Erythroblast (primary cell): ENCODE results near the gene SPATS2L.

Experiments
- GATA1 ChIP-seq: IDR thresholded peaks from 2 replicates; pipeline ENCODE4 v1.6.1; 2011; ENCODE audit warnings: low read depth, mild to moderate bottlenecking, control low read depth, low read length, moderate library complexity
- POLR2A ChIP-seq: IDR thresholded peaks from 2 replicates; pipeline ENCODE4 v1.6.1; 2011; ENCODE audit warnings: mild to moderate bottlenecking, low read length

- TF ChIP-seq POLR2A (no peak), GATA1 (no peak)
Measured at GRCh38 chr2:200352636-200353035, 46.1 kb downstream of the SPATS2L start.
